Esophagus muscularis mucosa (tissue), 4 donors: Measurements from ENCODE around the gene NCOA3. TPM values are rescaled to one million over a fixed set of nuclear protein-coding genes. Genes with fewer than 3 reads are reported as not detected.
"Not testable (repeated sequence)": the region's sequence is repeated elsewhere in the genome, so short reads cannot be mapped to it uniquely, and the experiment has no call there.

ENCODE experiments used
- DNase-seq: peaks from one replicate; pipeline ENCODE4 v3.0.0-alpha.2; 2017; ENCODE audit errors: extremely low spot score
- H3K27ac ChIP-seq, 4 donors: fragments of 200-600 bp; sonication (generic); replicated peaks in 1 of 4; 1 replicate in 3 of 4; 2 replicates in 1 of 4; pipeline ENCODE4 v1.5.1; 2016 to 2019; ENCODE audit warnings: mild to moderate bottlenecking in 1 of 4
- H3K27me3 ChIP-seq, 4 donors: fragments of 200-600 bp; sonication (generic); one replicate each; pipeline versions ENCODE4 v1.5.1 to v1.6.0; 2016 to 2019
- H3K36me3 ChIP-seq, 4 donors: fragments of 200-600 bp; sonication (generic); one replicate each; pipeline ENCODE4 v1.5.1; 2016 to 2019
- H3K4me1 ChIP-seq, 4 donors: fragments of 200-600 bp; sonication (generic); one replicate each; pipeline ENCODE4 v1.5.1; 2016 to 2019
- H3K4me3 ChIP-seq, 4 donors: fragments of 200-600 bp; sonication (generic); 1 replicate in 2 of 4; 2 replicates in 2 of 4; pipeline ENCODE4 v1.5.1; 2016 to 2019; ENCODE audit warnings: mild to moderate bottlenecking in 4 of 4, moderate library complexity in 1 of 4
- H3K9me3 ChIP-seq, 4 donors: fragments of 200-600 bp; sonication (generic); 1 replicate in 3 of 4; 2 replicates in 1 of 4; pipeline ENCODE4 v1.5.1; 2016 to 2019
- EP300 ChIP-seq: sonication (generic); formaldehyde crosslinking; IDR thresholded peaks from one replicate; pipeline ENCODE4 v1.6.1; 2017; ENCODE audit warnings: antibody characterized with exemption
- POLR2A ChIP-seq: fragments of 450-650 bp; IDR thresholded peaks from one replicate; pipeline ENCODE4 v1.6.1; 2017; ENCODE audit warnings: antibody characterized with exemption, moderate library complexity, mild to moderate bottlenecking, low read depth
- POLR2AphosphoS5 ChIP-seq, 2 donors: sonication (generic); formaldehyde crosslinking; IDR thresholded peaks; one replicate each; pipeline ENCODE4 v1.6.1; 2017; ENCODE audit warnings: antibody characterized with exemption in 2 of 2
- WGBS: methylation state at CpG from one replicate; pipeline ENCODE4 v1.1.5; 2018; 5-methylcytosine and 5-hydroxymethylcytosine counted together
- intact Hi-C: fragments of 100-400 bp; cut with DNase I; formaldehyde crosslinking; loops from one replicate; pipeline ENCODE4 v1.15.1; 2023
- total RNA-seq, 4 donors: library from RNA; depleted of rRNA; stranded (reverse); fragments of >200 nt; gene quantifications; one replicate each; pipeline versions ENCODE4 v1.1.0 to v1.2.1, GENCODE V29; 2016
- TF ChIP-seq, protein P1 (sequence below), 3 experiments: fragments of 200-600 bp in 2 of 3; fragments of 450-650 bp in 1 of 3; sonication (generic) in 2 of 3; IDR thresholded peaks; one replicate each; pipeline ENCODE4 v1.5.1; 2017 to 2019; ENCODE audit warnings: antibody characterized with exemption in 3 of 3, mild to moderate bottlenecking in 2 of 3, moderate library complexity in 1 of 3

The NCOA3 gene
- total RNA-seq, 4 donors from 2014 or later = 25.7 to 51.4 (median 35.8) TPM

DNA sequence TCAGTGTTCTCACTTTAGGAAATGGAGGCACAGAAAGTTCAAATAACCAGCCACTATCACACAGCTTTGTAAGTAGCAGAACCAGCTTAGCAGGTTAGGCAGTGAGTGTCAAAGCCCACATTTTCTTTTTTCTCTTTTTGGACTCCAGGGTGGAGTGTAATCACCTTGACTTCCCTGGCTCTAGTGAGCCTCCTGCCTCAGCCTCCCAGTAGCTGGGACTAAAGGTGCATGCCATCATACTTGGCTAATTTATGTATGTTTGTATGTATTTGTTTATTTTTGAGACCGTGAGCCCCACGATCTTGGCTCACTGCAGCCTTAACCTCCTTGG, 7.8 kb upstream of the NCOA3 start:
- intact Hi-C loops = loop anchor here (10.0 kb wide), 1 partner anchor 239 kb away; no protein-coding TSS in a partner anchor
- Histone ChIP-seq H3K4me3 (no peak overlapping the region), H3K36me3 (no peaks in the 10 kb centered on the region), H3K4me1 (peaks cover 20 to 22% (median 21%) of the 10 kb centered on the region in 4 donors), H3K27me3 (no peaks in the 10 kb centered on the region), H3K9me3 (no peaks in the 10 kb centered on the region), H3K27ac (peak overlapping the region; percentile 71 to 84 (median 78))
- no peak for DNase-seq
- WGBS = 49% methylated on average over 2 of the region's 2 CpGs
- TF ChIP-seq, protein P1, sequence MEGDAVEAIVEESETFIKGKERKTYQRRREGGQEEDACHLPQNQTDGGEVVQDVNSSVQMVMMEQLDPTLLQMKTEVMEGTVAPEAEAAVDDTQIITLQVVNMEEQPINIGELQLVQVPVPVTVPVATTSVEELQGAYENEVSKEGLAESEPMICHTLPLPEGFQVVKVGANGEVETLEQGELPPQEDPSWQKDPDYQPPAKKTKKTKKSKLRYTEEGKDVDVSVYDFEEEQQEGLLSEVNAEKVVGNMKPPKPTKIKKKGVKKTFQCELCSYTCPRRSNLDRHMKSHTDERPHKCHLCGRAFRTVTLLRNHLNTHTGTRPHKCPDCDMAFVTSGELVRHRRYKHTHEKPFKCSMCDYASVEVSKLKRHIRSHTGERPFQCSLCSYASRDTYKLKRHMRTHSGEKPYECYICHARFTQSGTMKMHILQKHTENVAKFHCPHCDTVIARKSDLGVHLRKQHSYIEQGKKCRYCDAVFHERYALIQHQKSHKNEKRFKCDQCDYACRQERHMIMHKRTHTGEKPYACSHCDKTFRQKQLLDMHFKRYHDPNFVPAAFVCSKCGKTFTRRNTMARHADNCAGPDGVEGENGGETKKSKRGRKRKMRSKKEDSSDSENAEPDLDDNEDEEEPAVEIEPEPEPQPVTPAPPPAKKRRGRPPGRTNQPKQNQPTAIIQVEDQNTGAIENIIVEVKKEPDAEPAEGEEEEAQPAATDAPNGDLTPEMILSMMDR (IDR thresholded peaks at IDR 0.05) = no peak
- TF ChIP-seq POLR2A (no peak), EP300 (no peak), POLR2AphosphoS5 (IDR thresholded peaks at IDR 0.05) (no peak)

DNA sequence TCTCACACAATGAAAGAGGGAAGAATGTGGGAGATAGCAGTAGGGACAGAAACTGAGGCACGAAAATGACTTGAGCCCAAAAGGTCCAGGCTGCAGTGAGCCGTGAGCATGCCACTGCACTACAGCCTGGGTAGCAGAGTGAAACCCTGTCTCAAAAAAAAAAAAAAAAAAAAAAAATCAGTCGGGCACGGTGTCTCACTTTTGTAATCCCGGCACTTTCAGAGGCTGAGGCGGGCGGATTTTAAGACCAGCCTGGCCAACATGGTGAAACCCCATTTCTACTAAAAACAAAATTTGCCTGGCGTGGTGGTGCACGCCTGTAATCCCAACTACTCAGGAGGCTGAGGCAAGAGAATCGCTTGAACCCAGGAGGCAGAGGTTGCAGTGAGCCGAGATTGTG, 7.1 kb upstream of the NCOA3 start:
- not testable (repeated sequence) for H3K9me3 ChIP-seq, H3K36me3 ChIP-seq, DNase-seq, H3K27me3 ChIP-seq, H3K4me3 ChIP-seq
- H3K4me1 ChIP-seq = peaks cover 20 to 22% (median 21%) of the 10 kb centered on the region in 4 donors
- intact Hi-C loops = loop anchor here (10.0 kb wide), 1 partner anchor 240 kb away; no protein-coding TSS in a partner anchor
- peak overlapping the region in 1 of 4 donors; percentile 77 for H3K27ac ChIP-seq
- 90% methylated on average over 11 of the region's 11 CpGs for WGBS

DNA sequence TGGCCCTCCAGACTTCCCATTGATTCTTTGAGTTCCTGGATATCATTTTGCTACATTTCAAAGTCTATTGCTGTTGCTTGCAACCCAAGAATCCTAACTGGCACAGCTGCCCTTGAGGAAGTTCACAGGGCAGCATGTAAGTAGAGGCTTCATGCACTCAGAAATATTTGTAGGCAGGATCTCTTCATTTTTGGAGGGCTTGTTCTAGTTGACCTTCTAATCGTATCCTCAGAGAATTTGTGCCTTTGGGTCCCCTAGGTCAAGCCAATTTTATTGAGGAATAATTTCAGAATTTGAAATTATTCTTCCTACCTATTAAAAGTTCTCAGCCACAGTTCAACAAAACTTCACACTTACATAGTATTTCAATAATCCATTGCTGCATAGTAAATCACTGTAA, 5.6 kb upstream of the NCOA3 start:
- Histone ChIP-seq H3K4me1 (peaks cover 22 to 27% (median 26%) of the 10 kb centered on the region in 4 donors), H3K9me3 (no peaks in the 10 kb centered on the region), H3K27ac (no peak overlapping the region), H3K27me3 (no peaks in the 10 kb centered on the region), H3K36me3 (no peaks in the 10 kb centered on the region), H3K4me3 (no peak overlapping the region)
- no peak for DNase-seq
- intact Hi-C loops = loop anchor here (10.0 kb wide), 1 partner anchor 241 kb away; no protein-coding TSS in a partner anchor
- 100% methylated on average over 1 of the region's 1 CpG for WGBS
- TF ChIP-seq POLR2A (no peak), POLR2AphosphoS5 (IDR thresholded peaks at IDR 0.05) (no peak), EP300 (no peak)
- TF ChIP-seq, protein P1 (IDR thresholded peaks at IDR 0.05) = no peak

DNA sequence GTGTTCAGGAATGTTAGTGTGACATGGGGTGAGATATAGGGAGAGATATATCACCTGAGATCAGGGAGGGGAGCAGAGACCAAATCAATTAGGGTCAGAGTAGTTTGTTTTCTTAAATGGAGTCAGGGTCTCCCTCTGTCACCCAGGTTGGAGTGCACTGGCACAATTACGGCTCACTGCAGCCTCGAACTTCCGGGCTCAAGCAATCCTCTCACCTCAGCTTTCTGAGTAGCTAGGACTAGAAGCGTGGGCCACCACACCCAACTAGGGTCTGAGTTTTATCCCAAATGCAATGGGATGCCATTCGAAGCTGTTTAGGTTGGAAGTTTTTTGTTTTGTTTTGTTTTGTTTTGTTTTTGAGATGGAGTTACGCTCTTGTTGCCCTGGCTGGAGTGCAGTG, 3.1 kb upstream of the NCOA3 start:
- Histone ChIP-seq H3K9me3 (no peaks in the 10 kb centered on the region), H3K4me3 (no peak overlapping the region), H3K36me3 (no peaks in the 10 kb centered on the region), H3K27me3 (no peaks in the 10 kb centered on the region), H3K4me1 (peaks cover 9 to 28% (median 26%) of the 10 kb centered on the region in 4 donors), H3K27ac (no peak overlapping the region)
- TF ChIP-seq EP300 (no peak), POLR2AphosphoS5 (IDR thresholded peaks at IDR 0.05) (no peak), POLR2A (no peak)
- TF ChIP-seq, protein P1 (IDR thresholded peaks at IDR 0.05) = no peak
- WGBS = 97% methylated on average over 6 of the region's 6 CpGs
- intact Hi-C loops = loop anchor here (10.0 kb wide), 1 partner anchor 244 kb away; no protein-coding TSS in a partner anchor
- DNase-seq = no peak

DNA sequence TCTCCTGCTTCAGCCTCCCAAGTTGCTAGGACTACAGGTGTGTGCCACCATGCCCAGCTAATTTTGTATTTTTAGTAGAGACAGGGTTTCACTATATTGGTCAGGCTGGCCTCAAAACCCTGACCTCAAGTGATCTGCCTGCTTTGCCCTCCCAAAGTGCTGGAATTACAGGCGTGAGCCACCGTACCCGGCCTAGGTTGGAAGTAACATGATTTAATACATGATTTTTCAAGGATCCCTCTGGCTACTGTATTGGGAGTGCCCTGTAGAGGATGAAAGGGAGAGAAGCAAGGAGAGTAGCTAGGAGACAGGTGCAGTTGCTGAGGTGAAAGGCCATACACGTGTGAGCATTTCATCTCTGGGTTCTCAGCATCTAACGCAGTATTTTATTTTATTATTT, 2.6 kb upstream of the NCOA3 start:
- intact Hi-C loops = loop anchor here (10.0 kb wide), 1 partner anchor 244 kb away; no protein-coding TSS in a partner anchor
- Histone ChIP-seq H3K9me3 (no peaks in the 10 kb centered on the region), H3K27me3 (no peaks in the 10 kb centered on the region), H3K4me3 (no peak overlapping the region), H3K27ac (no peak overlapping the region), H3K36me3 (no peaks in the 10 kb centered on the region), H3K4me1 (peaks cover 9 to 28% (median 26%) of the 10 kb centered on the region in 4 donors)
- no peak for DNase-seq
- WGBS = 98% methylated on average over 5 of the region's 5 CpGs
- no peak for TF ChIP-seq POLR2A
- no peak for TF ChIP-seq EP300
- TF ChIP-seq, protein P1 (IDR thresholded peaks at IDR 0.05) = no peak
- TF ChIP-seq POLR2AphosphoS5 (IDR thresholded peaks at IDR 0.05) = no peak

DNA sequence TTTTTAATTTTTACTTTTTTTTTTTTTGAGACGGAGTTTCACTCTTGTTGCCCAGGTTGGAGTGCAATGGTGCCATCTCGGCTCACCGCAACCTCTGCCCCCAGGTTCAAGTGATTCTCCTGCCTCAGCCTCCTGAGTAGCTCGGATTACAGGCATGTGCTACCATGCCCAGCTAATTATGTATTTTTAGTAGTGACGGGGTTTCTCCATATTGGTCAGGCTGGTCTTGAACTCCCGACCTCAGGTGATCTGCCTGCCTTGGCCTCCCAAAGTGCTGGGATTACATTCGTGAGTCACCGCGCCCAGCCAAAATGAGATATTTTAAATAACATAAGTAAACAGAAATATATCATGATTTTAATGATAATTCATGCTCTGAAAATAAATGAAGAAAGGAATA, 1.6 kb upstream of the NCOA3 start:
- not testable (repeated sequence) for H3K27me3 ChIP-seq, H3K4me3 ChIP-seq, DNase-seq, H3K36me3 ChIP-seq, H3K9me3 ChIP-seq
- peak overlapping the region in 2 of 4 donors; percentile 96 to 98 for H3K27ac ChIP-seq
- intact Hi-C loops = loop anchor here (5.0 to 10.0 kb wide), 3 partner anchors 75 to 115 kb away; no protein-coding TSS in a partner anchor
- H3K4me1 ChIP-seq = peaks cover 8 to 31% (median 27%) of the 10 kb centered on the region in 4 donors
- 98% methylated on average over 9 of the region's 9 CpGs for WGBS
